HEK293 (cell line): ENCODE results near the gene TGM5.

Experiments
- CTCF ChIA-PET: fragments of 350-600 bp; formaldehyde crosslinking; extraction: SDS; loops from one replicate; lab custom pipeline; 2021; ENCODE audit warnings: antibody characterized with exemption; lab: Yijun Ruan, JAX
- POLR2A ChIA-PET: fragments of 300-600 bp; formaldehyde crosslinking; extraction: SDS; loops from one replicate; lab custom pipeline; 2020; ENCODE audit warnings: antibody characterized with exemption, inconsistent platforms; lab: Yijun Ruan, JAX
- H3K27ac ChIP-seq: fragments of 200-500 bp; sonication (Bioruptor generic); 2 replicates; pipeline ENCODE4 v1.5.1; 2014; ENCODE audit warnings: low read depth, low read length, control low read depth, inconsistent platforms; ENCODE audit errors: extremely low read depth
- H3K36me3 ChIP-seq, 2 experiments: fragments of 200-500 bp in 1 of 2; sonication (Bioruptor generic) in 1 of 2; 1 replicate in 1 of 2; 2 replicates in 1 of 2; pipeline ENCODE4 v1.5.1; 2014 to 2017; ENCODE audit warnings: inconsistent platforms in 2 of 2, low read length in 2 of 2; ENCODE audit not compliant: control insufficient read depth in 2 of 2, insufficient read depth in 1 of 2
- H3K4me1 ChIP-seq: fragments of 200-500 bp; sonication (Bioruptor generic); 2 replicates; pipeline ENCODE4 v1.5.1; 2014; ENCODE audit warnings: mild to moderate bottlenecking, low read length, inconsistent platforms; ENCODE audit not compliant: control insufficient read depth, insufficient read depth
- H3K4me3 ChIP-seq: 2 replicates; pipeline ENCODE4 v1.5.1; 2011; ENCODE audit warnings: low read depth, mild to moderate bottlenecking, control low read depth, low read length, moderate library complexity
- H3K9me3 ChIP-seq: fragments of 200-500 bp; sonication (Bioruptor generic); 2 replicates; pipeline ENCODE4 v1.5.1; 2014; ENCODE audit warnings: low read depth, low read length, inconsistent platforms; ENCODE audit not compliant: control insufficient read depth, insufficient read depth
- GLI4 ChIP-seq: fragments of 450-650 bp; formaldehyde crosslinking; IDR thresholded peaks from 2 replicates; pipeline ENCODE4 v1.5.1; 2016; ENCODE audit warnings: missing biosample characterization, missing genetic modification characterization
- KLF1 ChIP-seq: fragments of 450-650 bp; formaldehyde crosslinking; IDR thresholded peaks from 2 replicates; pipeline ENCODE4 v1.5.1; 2016; ENCODE audit warnings: missing biosample characterization, missing genetic modification characterization
- RBAK ChIP-seq: fragments of 450-650 bp; formaldehyde crosslinking; IDR thresholded peaks from 2 replicates; pipeline ENCODE4 v1.5.1; 2016; ENCODE audit warnings: missing biosample characterization, missing genetic modification characterization
- ZBTB1 ChIP-seq: fragments of 450-650 bp; formaldehyde crosslinking; IDR thresholded peaks from 2 replicates; pipeline ENCODE4 v1.5.1; 2016; ENCODE audit warnings: missing biosample characterization, missing genetic modification characterization
- ZEB2 ChIP-seq: fragments of 450-650 bp; formaldehyde crosslinking; IDR thresholded peaks from 2 replicates; pipeline ENCODE4 v1.5.1; 2016; ENCODE audit warnings: missing biosample characterization, missing genetic modification characterization
- ZFHX2 ChIP-seq: fragments of 450-650 bp; formaldehyde crosslinking; conservative IDR thresholded peaks from 2 replicates; pipeline ENCODE4 v1.5.1; 2016; ENCODE audit warnings: missing biosample characterization, missing genetic modification characterization
- ZNF248 ChIP-seq: fragments of 450-650 bp; formaldehyde crosslinking; IDR thresholded peaks from 2 replicates; pipeline ENCODE4 v1.5.1; 2017; ENCODE audit warnings: missing biosample characterization, missing genetic modification characterization
- ZNF433 ChIP-seq: fragments of 450-650 bp; formaldehyde crosslinking; IDR thresholded peaks from 2 replicates; pipeline ENCODE4 v1.5.1; 2016; ENCODE audit warnings: missing biosample characterization, missing genetic modification characterization, low read depth
- ZNF510 ChIP-seq: fragments of 450-650 bp; formaldehyde crosslinking; IDR thresholded peaks from 2 replicates; pipeline ENCODE4 v1.5.1; 2018; ENCODE audit warnings: mild to moderate bottlenecking, missing genetic modification characterization, missing biosample characterization; ENCODE audit not compliant: insufficient replicate concordance
- ZNF561 ChIP-seq: fragments of 450-650 bp; IDR thresholded peaks from 2 replicates; pipeline ENCODE4 v1.5.1; 2018; ENCODE audit warnings: missing biosample characterization, missing genetic modification characterization, borderline replicate concordance
- TF ChIP-seq, protein P1 (sequence below): fragments of 450-650 bp; formaldehyde crosslinking; IDR thresholded peaks from 2 replicates; pipeline ENCODE4 v1.5.1; 2017; ENCODE audit warnings: missing biosample characterization, missing genetic modification characterization
- TF ChIP-seq, protein P2 (sequence below): fragments of 450-650 bp; formaldehyde crosslinking; IDR thresholded peaks from 2 replicates; pipeline ENCODE4 v1.5.1; 2016; ENCODE audit warnings: missing biosample characterization, missing genetic modification characterization
- TF ChIP-seq, protein P3 (sequence below): fragments of 450-650 bp; formaldehyde crosslinking; conservative IDR thresholded peaks from 2 replicates; pipeline ENCODE4 v1.5.1; 2016; ENCODE audit warnings: low read depth, missing biosample characterization, missing genetic modification characterization
- TF ChIP-seq, protein P4 (sequence below): fragments of 450-650 bp; formaldehyde crosslinking; IDR thresholded peaks from 2 replicates; pipeline ENCODE4 v1.5.1; 2016; ENCODE audit warnings: missing biosample characterization, missing genetic modification characterization, borderline replicate concordance

TGM5 gene

DNA sequence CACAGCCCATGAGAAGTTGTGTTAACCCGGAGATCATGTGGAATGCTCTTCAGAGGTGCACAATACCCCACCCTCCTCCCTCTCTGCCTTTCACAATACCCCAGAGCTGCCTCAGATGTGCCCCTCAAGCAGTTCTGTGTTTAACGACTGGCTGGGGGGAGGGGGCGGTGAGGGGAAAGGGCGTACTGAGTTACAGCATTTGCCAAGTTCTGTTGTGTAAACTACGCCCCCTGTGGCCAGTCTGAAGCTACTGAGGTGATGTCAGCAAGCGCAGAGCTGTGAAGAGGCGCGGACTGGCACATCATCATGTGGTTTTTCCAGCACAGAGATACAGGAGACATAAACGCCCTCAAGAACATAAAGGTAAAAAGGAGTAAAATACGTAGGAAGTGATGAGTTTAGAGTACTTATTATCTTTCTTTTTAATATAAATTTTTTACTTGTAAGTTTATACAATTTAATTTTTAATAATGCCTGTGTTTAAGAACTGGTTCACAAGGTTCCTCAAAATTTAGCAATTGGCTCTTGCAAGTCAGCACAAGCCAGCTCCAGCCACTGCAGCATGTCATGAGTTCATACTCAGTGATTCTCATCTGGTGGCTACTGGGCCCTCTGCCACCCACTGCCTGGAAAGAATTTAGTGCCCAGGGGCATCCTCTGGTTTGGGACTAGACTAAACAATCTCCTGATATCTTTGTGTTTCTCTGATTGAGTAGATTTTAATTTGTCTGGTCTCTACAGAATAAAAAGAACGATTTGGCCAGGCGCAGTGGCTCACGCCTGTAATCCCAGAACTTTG, 47.6 kb downstream of the TGM5 start:
- H3K27ac ChIP-seq, result no peak overlapping the region
- H3K4me1 ChIP-seq, result no peaks in the 10 kb centered on the region
- no peaks in the 10 kb centered on the region for H3K36me3 ChIP-seq
- POLR2A ChIA-PET, result no interaction called here
- TF ChIP-seq ZNF561 (tag by site-specific recombination) (no peak), ZFHX2 (no peak), ZNF248 (tag by site-specific recombination) (no peak), GLI4 (tag by site-specific recombination) (no peak), ZEB2 (tag by site-specific recombination) (no peak), RBAK (tag by site-specific recombination) (no peak), ZBTB1 (tag by site-specific recombination) (no peak), ZNF510 (tag by site-specific recombination) (no peak), ZNF433 (tag by site-specific recombination) (no peak), KLF1 (no peak)
- TF ChIP-seq, protein P1, sequence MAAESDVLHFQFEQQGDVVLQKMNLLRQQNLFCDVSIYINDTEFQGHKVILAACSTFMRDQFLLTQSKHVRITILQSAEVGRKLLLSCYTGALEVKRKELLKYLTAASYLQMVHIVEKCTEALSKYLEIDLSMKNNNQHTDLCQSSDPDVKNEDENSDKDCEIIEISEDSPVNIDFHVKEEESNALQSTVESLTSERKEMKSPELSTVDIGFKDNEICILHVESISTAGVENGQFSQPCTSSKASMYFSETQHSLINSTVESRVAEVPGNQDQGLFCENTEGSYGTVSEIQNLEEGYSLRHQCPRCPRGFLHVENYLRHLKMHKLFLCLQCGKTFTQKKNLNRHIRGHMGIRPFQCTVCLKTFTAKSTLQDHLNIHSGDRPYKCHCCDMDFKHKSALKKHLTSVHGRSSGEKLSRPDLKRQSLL, result no peak
- TF ChIP-seq, protein P2, sequence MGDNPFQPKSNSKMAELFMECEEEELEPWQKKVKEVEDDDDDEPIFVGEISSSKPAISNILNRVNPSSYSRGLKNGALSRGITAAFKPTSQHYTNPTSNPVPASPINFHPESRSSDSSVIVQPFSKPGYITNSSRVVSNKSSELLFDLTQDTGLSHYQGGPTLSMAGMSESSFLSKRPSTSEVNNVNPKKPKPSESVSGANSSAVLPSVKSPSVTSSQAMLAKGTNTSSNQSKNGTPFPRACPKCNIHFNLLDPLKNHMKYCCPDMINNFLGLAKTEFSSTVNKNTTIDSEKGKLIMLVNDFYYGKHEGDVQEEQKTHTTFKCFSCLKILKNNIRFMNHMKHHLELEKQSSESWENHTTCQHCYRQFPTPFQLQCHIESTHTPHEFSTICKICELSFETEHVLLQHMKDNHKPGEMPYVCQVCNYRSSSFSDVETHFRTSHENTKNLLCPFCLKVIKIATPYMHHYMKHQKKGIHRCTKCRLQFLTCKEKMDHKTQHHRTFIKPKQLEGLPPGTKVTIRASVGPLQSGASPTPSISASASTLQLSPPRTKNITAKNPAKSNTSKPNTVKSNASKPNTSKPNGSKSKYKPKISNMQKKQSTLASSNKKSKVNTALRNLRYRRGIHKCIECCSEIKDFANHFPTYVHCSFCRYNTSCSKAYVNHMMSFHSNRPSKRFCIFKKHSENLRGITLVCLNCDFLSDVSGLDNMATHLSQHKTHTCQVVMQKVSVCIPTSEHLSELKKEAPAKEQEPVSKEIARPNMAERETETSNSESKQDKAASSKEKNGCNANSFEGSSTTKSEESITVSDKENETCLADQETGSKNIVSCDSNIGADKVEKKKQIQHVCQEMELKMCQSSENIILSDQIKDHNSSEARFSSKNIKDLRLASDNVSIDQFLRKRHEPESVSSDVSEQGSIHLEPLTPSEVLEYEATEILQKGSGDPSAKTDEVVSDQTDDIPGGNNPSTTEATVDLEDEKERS (tag by site-specific recombination), result no peak
- TF ChIP-seq, protein P3, sequence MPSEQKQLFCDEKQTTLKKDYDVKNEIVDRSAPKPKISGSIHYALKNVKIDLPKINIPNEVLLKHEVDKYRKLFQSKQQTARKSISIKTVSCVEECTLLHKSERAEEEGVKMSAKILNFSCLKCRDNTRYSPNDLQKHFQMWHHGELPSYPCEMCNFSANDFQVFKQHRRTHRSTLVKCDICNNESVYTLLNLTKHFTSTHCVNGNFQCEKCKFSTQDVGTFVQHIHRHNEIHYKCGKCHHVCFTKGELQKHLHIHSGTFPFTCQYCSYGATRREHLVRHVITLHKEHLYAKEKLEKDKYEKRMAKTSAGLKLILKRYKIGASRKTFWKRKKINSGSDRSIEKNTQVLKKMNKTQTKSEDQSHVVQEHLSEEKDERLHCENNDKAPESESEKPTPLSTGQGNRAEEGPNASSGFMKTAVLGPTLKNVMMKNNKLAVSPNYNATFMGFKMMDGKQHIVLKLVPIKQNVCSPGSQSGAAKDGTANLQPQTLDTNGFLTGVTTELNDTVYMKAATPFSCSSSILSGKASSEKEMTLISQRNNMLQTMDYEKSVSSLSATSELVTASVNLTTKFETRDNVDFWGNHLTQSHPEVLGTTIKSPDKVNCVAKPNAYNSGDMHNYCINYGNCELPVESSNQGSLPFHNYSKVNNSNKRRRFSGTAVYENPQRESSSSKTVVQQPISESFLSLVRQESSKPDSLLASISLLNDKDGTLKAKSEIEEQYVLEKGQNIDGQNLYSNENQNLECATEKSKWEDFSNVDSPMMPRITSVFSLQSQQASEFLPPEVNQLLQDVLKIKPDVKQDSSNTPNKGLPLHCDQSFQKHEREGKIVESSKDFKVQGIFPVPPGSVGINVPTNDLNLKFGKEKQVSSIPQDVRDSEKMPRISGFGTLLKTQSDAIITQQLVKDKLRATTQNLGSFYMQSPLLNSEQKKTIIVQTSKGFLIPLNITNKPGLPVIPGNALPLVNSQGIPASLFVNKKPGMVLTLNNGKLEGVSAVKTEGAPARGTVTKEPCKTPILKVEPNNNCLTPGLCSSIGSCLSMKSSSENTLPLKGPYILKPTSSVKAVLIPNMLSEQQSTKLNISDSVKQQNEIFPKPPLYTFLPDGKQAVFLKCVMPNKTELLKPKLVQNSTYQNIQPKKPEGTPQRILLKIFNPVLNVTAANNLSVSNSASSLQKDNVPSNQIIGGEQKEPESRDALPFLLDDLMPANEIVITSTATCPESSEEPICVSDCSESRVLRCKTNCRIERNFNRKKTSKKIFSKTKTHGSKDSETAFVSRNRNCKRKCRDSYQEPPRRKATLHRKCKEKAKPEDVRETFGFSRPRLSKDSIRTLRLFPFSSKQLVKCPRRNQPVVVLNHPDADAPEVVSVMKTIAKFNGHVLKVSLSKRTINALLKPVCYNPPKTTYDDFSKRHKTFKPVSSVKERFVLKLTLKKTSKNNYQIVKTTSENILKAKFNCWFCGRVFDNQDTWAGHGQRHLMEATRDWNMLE (tag by site-specific recombination), result no peak
- TF ChIP-seq, protein P4, sequence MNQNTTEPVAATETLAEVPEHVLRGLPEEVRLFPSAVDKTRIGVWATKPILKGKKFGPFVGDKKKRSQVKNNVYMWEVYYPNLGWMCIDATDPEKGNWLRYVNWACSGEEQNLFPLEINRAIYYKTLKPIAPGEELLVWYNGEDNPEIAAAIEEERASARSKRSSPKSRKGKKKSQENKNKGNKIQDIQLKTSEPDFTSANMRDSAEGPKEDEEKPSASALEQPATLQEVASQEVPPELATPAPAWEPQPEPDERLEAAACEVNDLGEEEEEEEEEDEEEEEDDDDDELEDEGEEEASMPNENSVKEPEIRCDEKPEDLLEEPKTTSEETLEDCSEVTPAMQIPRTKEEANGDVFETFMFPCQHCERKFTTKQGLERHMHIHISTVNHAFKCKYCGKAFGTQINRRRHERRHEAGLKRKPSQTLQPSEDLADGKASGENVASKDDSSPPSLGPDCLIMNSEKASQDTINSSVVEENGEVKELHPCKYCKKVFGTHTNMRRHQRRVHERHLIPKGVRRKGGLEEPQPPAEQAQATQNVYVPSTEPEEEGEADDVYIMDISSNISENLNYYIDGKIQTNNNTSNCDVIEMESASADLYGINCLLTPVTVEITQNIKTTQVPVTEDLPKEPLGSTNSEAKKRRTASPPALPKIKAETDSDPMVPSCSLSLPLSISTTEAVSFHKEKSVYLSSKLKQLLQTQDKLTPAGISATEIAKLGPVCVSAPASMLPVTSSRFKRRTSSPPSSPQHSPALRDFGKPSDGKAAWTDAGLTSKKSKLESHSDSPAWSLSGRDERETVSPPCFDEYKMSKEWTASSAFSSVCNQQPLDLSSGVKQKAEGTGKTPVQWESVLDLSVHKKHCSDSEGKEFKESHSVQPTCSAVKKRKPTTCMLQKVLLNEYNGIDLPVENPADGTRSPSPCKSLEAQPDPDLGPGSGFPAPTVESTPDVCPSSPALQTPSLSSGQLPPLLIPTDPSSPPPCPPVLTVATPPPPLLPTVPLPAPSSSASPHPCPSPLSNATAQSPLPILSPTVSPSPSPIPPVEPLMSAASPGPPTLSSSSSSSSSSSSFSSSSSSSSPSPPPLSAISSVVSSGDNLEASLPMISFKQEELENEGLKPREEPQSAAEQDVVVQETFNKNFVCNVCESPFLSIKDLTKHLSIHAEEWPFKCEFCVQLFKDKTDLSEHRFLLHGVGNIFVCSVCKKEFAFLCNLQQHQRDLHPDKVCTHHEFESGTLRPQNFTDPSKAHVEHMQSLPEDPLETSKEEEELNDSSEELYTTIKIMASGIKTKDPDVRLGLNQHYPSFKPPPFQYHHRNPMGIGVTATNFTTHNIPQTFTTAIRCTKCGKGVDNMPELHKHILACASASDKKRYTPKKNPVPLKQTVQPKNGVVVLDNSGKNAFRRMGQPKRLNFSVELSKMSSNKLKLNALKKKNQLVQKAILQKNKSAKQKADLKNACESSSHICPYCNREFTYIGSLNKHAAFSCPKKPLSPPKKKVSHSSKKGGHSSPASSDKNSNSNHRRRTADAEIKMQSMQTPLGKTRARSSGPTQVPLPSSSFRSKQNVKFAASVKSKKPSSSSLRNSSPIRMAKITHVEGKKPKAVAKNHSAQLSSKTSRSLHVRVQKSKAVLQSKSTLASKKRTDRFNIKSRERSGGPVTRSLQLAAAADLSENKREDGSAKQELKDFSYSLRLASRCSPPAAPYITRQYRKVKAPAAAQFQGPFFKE (tag by site-specific recombination), result no peak
- TF ChIP-seq, all 188 proteins: peak for 0
- CTCF ChIA-PET, result interaction anchor here (0.6 to 1.8 kb wide), 5 partner anchors 9 to 54 kb away, joined by 3 to 4 read pairs (median 3); no protein-coding TSS in a partner anchor
- H3K4me3 ChIP-seq, result no peak overlapping the region
- H3K9me3 ChIP-seq, result no peaks in the 10 kb centered on the region
